ENCODE results near the gene KRT20. TPM values are rescaled to one million over a fixed set of nuclear protein-coding genes. Genes with fewer than 3 reads are reported as not detected.

KRT20 gene
- total and polyA plus RNA-seq, 2 of the 4 experiments (the other 2 are of a cell fraction) = not detected

DNA sequence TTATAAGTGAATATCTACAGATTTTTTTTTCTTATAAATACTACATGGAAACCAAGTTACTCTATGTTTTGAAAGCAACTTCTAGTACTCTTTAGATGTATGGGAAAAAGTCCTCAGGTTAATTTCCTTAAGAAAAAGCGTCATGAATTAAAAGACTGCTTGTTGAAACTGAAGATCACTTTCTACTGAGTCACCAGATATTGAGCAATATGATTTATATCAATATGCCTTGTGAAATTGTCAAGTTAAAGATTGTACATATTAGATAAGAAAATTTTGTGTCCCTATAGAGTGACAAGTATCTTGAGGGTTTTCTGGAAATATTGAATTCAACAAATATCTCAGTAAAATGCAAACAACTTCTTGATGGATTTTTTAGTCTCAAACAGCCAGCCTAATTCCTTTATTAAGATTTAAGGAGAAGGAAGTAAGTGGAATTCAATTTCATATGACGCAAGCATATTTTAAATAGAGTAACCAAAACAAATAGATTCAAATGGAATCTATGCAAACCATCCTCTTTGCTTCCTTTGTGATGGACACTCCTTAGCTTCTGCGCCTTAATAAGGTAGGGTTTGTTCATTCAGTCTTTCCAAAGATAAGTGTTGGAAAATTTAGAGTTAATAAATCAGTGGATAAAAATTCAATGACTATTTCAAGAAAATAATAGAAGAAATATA lies 34.6 kb downstream of the KRT20 start:
- peak overlapping the region; percentile 35; the same call in 1 of the 2 replicates for H2BK20ac ChIP-seq (ENCODE audit: low read depth, low read length)
- no peaks in the 10 kb centered on the region for H4K20me1 ChIP-seq (ENCODE audit: insufficient read depth, low read length)
- H3K79me1 ChIP-seq (ENCODE audit: low read depth in 1 of 2, low read length in 2 of 2) = peaks cover 0 to 4% of the 10 kb centered on the region in 2 experiments; a peak in 1 of 4 replicates
- no peak overlapping the region for H2AK5ac ChIP-seq (ENCODE audit: low read depth, low read length)
- H3K4me3 ChIP-seq (ENCODE audit: insufficient read depth, low read depth, low read length) = no peak overlapping the region
- H3K27me3 ChIP-seq (ENCODE audit: control insufficient read depth, insufficient read depth, low read length) = no peaks in the 10 kb centered on the region
- H3K18ac ChIP-seq (ENCODE audit: low read depth, low read length) = peak overlapping the region; percentile 95; the same call in 1 of the 2 replicates
- TF ChIP-seq RCOR1 (IDR thresholded peaks at IDR 0.05; ENCODE audit: insufficient replicate concordance, low read length) (no peak), FOS (IDR thresholded peaks at IDR 0.05; ENCODE audit: low read depth, low read length) (peak; percentile 19; the same call in 1 of the 2 replicates), CEBPB (IDR thresholded peaks at IDR 0.05; ENCODE audit: low read depth, low read length) (peak; percentile 92), MAFK (IDR thresholded peaks at IDR 0.05; ENCODE audit: low read depth, low read length) (no peak)
- TF ChIP-seq, protein P1, sequence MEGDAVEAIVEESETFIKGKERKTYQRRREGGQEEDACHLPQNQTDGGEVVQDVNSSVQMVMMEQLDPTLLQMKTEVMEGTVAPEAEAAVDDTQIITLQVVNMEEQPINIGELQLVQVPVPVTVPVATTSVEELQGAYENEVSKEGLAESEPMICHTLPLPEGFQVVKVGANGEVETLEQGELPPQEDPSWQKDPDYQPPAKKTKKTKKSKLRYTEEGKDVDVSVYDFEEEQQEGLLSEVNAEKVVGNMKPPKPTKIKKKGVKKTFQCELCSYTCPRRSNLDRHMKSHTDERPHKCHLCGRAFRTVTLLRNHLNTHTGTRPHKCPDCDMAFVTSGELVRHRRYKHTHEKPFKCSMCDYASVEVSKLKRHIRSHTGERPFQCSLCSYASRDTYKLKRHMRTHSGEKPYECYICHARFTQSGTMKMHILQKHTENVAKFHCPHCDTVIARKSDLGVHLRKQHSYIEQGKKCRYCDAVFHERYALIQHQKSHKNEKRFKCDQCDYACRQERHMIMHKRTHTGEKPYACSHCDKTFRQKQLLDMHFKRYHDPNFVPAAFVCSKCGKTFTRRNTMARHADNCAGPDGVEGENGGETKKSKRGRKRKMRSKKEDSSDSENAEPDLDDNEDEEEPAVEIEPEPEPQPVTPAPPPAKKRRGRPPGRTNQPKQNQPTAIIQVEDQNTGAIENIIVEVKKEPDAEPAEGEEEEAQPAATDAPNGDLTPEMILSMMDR (conservative IDR thresholded peaks at IDR 0.05; ENCODE audit: low read depth, low read length) = no peak
- intact Hi-C loops (cut with micrococcal nuclease) (no loop called here), dilution Hi-C loops (cut with HindIII; ENCODE audit: low sequenced_read_pairs, unreplicated experiment) (no loop called here), in situ Hi-C loops (cut with MboI; ENCODE audit: low sequenced_read_pairs) (no loop called here)
- DNase-seq (peak; percentile 70), ATAC-seq (ENCODE audit: low read depth) (peak; percentile 39)
- no TSS peak for BruUV-seq (replicated peaks)
- H3K4me2 ChIP-seq (ENCODE audit: low read depth, low read length) = no peak overlapping the region
- 0 out of 2 replicates have a peak, but pooled peaks cover 2% of the 10 kb centered on the region for H3K9me1 ChIP-seq (ENCODE audit: insufficient read depth, low read length)
- H2AFZ ChIP-seq (replicated peaks; ENCODE audit: low read length, poor library complexity) = no peak overlapping the region
- peak overlapping the region; percentile 96; the same call in 1 of the 3 replicates for H2BK15ac ChIP-seq (ENCODE audit: low read depth, low read length)
- H3K9ac ChIP-seq (ENCODE audit: low read depth, low read length) = no peak overlapping the region
- no peaks in the 10 kb centered on the region for H3K9me3 ChIP-seq (ENCODE audit: control insufficient read depth, insufficient read depth, low read length)
- no peak overlapping the region for H2AK9ac ChIP-seq (replicated peaks; ENCODE audit: low read depth, low read length, poor library complexity)
- no peak overlapping the region for H3K23ac ChIP-seq (ENCODE audit: low read depth, low read length)
- H3K4ac ChIP-seq (ENCODE audit: low read depth, low read length) = no peak overlapping the region
- H2BK120ac ChIP-seq (ENCODE audit: low read depth, low read length) = no peak overlapping the region
- ChIA-PET POLR2A (ENCODE audit: unreplicated experiment) (no interaction called here), CTCF (no interaction called here)
- peak overlapping the region; percentile 32 to 79 for H4K8ac ChIP-seq (ENCODE audit: low read depth in 2 of 2, low read length in 2 of 2)
- H4K91ac ChIP-seq (ENCODE audit: insufficient read depth, low read depth, low read length) = no peak overlapping the region
- H3K36me3 ChIP-seq (ENCODE audit: control insufficient read depth, insufficient read depth, low read length) = no peaks in the 10 kb centered on the region
- peaks cover 16% of the 10 kb centered on the region for H3K4me1 ChIP-seq (ENCODE audit: control insufficient read depth, insufficient read depth, low read length)
- no peak overlapping the region for H3K56ac ChIP-seq (ENCODE audit: extremely low read depth, insufficient read depth, low read length)
- no peak overlapping the region for H4K5ac ChIP-seq (ENCODE audit: low read depth, low read length)
- no peak overlapping the region for H3K27ac ChIP-seq (ENCODE audit: insufficient read depth, low read length)
- no peak overlapping the region for H3K14ac ChIP-seq (replicated peaks; ENCODE audit: low read depth, low read length)
- H2BK5ac ChIP-seq (ENCODE audit: low read depth, low read length, poor library complexity, severe bottlenecking) = peak overlapping the region; percentile 83
- no CpG with 5 or more reads among the region's 3 CpGs for WGBS, 2 experiments (ENCODE audit: extremely low coverage in 2 of 2, insufficient read length in 1 of 2)
